Activated CD8-positive, alpha-beta memory T cell treated with anti-CD3 and anti-CD28 coated beads, Interleukin-2, amount 50 U/mL, for 24 hours (primary cell): Measurements from ENCODE around the gene SEZ6.
A peak's percentile ranks its signal among the peaks of the same experiment; 100 is the strongest.

Experiments
- DNase-seq: peaks from one replicate; pipeline ENCODE4 v3.0.0-alpha.2; 2020; ENCODE audit errors: extremely low read depth

SEZ6 gene

DNA sequence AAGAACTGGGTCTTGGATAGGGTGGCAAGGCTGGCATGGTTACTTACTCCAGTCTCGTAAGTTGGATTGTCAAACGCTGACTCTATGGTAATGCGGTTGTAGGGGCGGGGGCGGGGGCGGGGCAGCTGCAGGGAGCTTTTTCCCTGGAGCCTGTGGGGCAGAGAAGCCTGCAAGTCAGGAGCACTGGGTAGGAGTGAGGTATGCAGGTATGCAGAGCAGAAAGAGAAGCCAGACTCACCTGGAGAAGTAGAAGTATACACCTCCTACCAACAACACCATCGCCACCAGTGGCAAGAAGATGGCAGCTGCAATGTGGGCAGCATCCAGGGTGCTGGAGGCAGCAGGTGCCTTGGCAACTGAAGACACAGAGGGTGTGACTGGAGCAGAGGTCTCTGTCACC, 49.7 kb downstream of the SEZ6 start:
- no peak for DNase-seq

DNA sequence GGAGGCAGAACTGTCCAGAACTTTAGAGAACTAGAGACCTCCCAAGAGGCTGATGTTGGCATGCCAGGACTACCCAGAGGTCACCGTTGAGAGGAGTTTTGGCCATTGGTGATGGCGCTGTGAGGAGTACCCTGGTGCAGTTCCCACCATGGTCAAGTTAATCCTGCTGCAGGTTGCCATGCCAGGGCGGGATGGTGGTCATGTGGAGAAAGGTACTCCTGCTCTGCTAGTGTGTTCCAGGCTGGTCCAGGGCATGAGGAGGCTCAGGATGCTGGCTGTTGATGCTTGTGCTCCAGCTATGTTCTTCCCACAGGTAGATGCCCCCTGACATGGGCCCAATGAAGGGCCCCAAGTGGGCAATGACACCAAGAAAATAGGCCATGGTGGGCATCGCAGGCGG, 50.4 kb downstream of the SEZ6 start:
- no peak for DNase-seq

DNA sequence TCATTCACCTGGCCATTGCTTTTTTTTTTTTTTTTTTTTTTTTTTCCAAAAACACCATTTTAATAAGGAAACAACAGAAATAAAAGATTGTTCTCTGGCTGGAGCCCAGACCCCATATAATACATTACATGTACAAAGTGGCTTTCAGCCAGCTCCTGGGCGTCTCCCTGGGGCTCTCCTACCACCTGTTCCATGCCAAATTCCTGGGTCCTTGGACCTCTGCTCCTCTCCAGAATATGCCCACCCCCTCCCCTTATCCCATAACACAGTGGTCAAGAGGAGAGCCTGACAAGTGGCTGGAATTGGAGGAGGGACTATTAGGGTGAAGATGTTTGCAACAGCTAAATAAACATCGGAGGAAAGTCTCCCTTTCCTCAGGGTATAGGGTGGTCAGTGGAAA, 50.9 kb downstream of the SEZ6 start:
- DNase-seq: no peak

DNA sequence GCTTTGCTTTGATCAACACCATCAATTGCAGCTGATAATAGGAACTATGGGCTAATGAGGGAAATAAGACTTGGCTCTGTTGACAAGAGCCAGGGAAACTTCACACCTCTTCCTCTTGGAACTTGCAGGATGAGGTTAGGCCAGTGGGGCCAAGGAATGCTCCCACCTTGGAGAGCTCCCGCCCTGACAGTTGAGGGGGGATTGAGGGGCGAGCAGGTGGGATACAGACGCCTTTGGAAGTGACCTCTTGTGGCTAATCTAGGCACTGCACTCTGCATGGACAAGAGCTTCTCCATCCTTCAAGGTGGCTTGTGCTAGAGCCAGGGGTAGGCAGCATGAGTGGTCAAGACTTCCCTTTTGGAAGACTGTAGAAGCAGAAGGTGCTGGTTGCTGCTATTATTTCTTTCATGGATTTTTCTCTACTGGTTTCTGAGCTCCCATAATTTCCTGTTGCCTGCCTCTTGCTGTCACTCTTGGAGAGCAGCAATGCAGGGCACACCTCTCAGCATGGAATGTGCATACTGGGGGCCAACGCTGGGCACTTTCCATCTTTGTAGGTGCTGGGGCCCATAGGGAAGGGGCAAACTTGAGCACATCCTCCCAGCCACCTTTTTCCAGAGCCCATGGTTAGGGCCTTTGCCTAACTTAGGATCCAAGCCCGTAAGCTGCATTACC, 52.3 kb downstream of the SEZ6 start:
- no peak for DNase-seq

DNA sequence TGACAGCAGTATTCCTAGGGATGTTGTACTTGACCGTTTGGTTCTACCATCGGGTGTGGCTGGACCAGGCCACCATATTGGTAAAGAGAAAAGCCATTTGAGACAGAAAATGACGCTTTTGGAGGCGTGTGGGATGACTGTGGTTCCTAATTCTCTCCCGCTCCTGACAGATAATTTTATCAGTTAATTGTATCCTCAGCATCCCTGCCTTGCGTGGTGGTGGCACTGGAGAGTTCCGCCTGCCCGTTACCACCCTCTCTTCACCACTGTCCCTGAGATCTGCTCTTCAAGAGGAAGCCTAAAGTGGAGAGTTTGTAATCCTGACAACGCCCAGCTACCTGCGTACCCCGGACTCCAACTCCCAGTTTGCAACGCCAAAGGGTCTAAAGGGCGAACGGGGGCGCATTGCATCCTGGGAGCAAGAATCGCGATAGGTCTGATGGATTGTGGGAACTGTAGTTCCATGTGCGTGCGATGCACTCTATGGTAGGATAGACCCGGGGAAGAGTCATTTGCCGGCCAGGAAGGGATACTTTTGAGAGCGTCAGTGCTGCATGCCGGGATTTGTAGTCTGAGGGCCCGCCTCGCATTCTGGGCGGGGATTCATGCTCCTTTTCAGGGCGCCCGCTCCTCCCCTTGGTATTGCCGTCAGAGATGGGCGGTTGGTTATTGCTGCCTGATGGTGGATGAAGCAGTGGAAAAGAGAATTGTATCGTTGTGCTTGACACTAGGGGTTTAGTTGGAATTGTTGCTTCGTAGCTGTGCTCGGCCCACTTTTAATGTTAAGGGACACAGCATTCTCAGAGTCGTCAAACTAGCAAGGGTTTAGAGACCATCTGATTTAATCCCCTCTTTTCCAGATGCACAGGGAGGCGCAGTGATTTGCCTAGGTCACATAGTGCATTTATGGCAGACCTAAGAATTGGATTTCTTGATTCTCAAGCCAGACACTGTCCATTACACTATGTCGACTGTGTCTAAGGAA, 53.5 kb downstream of the SEZ6 start:
- peak; percentile 90 for DNase-seq

DNA sequence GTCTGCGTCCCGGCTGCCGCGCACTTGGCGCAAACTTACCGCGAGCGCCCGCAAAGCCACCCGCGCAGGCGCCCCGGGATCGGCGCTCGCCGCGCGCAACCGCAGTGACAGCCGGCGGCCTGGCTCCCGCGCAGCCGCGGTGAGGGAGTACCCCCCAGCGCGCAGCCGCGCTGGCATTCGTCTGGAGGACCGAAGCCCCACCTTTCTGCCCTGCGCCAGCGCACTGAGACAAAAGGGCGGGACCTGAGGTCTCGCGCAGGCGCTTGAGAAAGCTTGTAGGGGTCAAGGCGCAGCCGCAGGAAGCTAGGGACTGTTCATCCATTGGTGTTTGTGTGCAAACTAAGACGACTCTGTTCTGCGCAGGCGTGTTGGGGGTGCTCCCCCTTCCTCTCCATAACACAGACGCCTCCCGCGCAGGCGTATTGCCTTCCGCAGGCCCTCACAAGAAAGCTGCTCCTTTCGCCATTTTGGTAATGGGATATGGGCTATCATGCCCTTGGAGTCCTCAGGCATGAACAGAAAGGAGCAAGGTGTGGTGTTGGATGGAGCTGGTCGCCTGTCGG, 54.3 kb downstream of the SEZ6 start, which contains the start of gene PHF12:
TSS of gene PHF12 (minus strand) at position 91 of the 563 bp plus-strand sequence. CDS start 558 bp downstream, outside the sequence.
- peak; percentile 100 for DNase-seq

DNA sequence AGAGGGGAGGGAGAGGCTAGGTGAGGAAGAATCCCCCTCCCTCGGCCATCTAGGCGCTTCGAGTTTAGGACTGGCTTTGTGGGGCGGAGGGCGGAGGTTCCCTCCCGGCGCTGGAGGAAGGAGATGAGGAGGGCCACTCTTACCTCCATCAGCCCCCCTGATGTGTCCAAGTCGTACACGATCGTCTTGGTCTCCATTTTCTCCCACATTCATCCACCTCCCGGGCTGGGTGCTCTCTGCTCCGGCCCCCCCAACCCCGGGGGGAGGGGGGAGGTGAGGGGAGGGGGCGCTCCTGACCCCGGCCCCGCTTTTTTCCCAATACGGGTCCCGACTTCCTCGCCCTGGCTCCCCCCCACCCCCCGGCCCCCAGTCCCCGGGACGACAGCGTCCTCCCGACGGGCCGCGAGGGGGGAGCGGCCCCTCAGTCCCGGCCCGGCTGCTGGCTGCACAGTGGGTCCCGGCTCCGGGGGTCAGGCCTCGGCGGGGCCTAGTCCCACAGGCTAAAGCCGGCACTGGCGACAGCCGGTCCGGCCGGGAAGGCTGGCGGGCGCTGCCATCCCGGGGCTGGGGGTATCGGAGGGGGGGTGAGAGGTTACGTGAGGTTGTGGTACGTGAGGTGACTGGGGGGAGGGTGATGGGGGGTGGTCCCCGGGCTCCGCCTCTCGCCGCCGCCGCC, 54.9 kb downstream of the SEZ6 start:
- no peak for DNase-seq

DNA sequence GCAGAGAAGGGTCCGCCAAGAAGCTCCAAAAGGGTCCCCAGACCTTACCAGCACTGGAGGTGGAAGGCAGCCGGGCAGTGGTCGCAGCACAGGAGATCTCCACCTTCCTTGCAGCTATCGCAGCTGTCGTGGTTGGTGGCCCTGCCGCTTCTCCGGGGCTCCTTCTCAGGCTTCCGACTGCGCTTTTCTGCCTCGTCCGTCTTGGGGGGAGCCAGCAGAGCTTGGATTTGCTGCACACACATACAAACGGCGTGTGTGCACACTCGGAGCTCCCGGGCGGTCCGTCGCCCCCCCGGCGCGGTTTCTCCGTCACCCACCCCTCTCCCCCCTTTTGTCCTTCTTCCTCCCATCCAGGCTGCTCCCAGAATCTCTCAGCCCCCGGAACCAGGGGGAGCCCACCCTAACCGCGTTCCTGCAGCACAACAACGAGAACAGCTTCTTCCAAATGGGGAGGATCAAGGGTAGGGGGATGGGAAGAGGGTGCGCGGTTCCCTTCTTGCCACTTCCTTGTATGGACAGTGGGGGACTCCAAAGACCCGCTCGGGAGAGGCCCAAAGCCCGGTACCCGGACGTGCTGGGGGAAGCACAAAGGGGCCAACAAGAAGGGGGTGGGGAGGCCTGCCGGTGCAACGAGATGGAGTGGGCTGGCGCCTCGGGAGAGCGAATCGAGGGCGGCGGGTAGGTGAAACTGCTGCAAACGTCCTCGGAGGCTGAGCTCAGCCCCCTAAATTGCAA, 55.6 kb downstream of the SEZ6 start:
- no peak for DNase-seq

DNA sequence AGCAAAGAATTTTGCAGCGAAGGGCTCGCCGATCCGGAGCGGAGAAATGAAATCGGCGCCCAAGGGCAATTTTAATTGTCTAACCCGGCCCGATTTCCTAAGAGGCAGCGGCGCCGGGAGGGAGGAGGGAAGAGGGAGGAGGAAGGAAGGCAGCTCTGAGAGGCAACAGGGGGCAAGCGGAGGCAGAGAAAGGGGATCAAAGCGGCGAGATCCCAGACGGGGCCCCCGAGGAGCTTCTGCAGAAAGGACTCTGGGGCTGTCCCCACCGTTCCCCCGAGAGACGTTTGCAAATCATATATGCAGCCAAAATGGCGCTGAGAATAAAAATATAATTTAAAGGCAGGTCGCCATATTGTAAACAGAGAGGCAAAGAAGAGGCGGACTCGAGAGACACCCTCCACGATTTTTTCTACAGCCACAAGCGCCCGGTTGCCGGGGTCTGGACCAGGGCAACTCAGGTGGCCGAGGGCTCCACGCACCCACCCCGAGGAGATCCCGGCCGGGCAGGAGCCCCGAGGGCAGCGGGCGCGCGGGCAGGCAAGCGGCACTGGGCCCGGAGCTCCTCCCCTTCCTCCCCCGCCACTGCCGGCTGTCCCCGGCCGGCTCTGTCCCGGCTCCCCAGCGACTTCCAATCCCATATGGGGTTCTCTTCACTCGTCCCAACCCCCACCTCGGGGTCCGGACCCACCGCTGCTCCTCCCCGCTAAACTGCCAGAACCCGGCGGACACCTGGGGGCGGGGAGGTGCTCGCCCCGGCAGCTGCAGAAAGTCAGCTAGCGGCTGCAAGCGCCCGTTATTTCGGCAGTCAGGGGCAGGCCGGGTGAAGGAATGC, 56.4 kb downstream of the SEZ6 start:
- DNase-seq: peak; percentile 32

DNA sequence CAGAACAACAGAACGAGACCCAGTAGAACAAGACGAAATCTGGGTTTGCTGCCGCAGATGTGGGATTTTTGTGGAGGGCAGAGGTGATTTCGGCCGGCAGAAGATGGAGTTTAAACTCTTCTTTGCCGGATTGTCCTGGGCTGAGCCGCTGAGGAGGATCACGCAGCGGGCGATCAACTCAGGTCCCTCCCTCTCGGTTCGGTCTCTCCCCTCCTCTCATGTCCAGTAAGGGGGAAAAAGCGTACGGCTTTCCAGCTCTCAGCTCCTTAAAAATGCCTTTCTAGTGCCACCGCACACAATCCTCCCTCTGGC, 57.0 kb downstream of the SEZ6 start:
- no peak for DNase-seq

DNA sequence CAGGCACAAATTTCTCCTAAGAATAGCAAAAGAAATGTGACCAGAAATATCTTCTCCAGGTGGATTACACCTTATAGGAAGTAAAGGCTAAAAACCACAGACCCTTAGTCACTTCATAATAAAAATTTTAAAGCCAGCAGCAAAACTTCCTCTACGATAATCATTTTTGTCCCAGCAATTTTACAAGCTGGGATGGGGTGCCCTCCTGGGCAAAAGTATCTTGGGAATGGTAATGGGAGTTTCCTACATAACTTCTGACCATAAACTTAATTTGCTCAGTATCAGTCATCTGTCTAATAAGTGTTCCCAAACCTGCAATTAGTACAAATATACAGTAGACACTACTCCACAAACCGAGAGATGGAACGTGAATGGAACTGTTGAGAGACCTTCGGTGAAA, 57.5 kb downstream of the SEZ6 start:
- DNase-seq: no peak

DNA sequence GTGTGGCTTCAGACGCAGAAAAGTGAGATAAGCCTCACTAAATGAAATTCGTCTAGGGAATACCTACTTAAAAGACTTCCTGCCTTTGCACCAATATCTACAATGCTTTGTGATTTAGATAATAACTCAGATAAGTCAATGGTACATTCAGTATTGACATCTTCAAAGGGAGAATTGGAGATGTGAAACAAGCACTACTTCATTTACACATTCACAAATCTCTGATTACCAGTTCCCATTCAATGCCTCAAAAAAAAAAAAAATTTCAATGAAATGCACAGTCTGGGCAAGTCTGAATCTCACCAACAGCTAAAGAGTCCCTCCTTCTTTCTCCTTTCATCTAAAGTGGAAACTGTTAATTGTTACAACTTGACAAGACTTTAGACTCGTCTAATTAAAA, 58.2 kb downstream of the SEZ6 start:
- no peak for DNase-seq

DNA sequence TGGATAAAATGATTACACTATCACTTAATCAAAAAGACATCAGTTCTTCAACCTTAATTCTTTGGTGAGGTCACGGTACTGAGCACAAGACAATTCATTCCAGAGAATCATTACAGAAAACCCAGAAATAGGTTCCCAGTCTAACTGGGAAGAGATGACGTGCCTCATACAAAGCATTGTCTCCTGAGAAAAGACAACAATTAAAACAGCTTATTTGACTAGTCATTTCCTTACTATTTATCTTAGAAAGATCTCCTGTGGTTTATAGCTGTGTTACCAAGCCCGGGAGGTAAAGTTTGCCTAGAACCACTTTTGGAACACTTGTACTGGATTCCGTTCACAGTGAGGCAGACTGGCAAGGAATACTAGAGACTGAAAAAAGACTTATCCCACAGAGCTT, 59.6 kb downstream of the SEZ6 start:
- DNase-seq: no peak

DNA sequence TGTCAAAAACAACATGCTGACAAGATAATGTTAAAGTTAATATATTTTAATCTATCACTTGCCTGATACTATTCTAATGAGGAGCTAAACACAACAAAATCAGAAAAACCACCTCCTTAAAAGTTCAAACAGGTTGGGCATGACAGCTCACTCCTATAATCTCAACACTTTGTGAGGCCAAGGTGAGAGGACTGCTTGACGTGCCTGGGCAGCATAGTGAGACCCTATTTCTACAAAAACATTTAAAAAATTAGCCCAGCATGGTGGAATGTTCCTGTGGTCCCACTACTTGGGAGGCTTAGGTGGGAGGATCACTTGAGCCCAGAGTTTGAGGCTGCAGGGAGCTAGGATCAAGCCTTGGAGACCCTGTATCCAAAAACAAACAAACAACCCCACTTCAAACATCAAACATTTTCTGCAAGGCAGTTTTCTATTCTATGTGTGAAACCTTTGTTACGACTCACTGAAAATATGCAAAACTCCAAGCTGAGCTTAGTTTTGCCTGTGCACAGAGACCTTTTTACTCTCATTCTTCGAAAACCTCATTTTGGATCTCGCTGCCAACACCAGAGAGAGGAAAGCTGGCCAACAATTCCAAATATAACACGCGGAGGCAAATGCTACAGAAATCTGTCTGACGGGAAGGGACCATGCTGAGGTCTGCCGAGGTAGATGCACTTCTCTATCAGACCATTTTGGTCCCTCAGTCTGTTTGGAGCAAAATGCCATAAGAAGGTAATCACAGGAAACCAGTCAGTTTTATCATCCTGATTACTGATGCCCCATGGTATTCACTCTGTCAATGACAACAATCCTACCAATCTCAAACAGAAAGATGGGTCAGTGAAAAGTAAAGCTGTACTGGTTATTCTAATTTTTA, 60.7 kb downstream of the SEZ6 start:
- DNase-seq: no peak

DNA sequence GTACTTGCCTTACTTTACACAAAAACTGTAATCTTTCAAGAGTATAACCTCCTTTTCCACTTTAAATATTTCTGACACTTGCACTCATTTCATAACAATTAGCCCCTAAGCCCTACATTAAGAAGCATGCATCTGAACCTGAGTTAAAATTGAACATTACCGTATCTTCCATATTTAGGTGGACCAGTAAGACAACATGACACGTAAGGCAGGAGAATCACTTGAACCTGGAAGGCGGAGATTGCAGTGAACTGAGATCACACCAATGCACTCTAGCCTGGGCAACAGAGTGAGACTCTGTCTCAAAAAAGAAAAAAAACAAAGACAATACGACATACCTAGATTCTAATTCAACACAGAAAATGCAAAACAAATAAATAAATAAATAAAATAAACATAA, 61.5 kb downstream of the SEZ6 start:
- no peak for DNase-seq

DNA sequence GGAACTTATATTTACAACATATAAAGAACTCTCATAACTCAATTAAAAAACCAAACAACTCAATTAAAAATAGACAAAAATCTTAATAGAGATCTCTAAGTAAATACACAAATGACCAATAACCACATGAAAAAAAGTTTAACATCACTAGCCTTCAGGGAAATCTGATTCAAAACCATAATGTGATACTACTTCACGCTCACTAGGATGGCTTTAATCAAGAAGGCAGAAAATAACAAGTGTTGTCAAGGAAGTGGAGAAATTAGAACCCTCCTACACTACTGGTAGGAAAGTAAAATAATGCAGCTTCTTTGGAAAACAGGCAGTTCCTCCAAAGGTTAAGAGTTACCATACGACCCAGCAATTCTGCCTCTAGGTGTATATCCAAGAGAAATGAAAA, 62.9 kb downstream of the SEZ6 start:
- DNase-seq: no peak

DNA sequence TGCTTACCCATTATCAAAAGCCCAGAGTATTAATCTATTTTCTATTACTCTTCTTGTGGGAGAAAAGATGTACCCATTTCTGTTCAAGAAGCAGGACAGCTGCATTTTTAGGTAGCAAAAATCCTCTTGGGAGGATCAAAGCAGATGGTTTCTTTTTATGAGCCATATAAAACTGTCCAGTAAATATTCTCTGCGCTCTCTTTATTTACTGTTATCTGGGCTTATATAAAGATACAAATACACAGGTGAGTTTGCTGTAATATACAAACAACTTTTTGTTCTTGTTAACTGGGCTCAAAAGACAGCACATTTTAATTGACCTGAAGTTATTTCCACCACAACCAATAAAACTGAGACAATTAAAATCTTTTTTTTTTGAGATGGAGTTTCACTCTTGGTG, 64.6 kb downstream of the SEZ6 start:
- DNase-seq: no peak

DNA sequence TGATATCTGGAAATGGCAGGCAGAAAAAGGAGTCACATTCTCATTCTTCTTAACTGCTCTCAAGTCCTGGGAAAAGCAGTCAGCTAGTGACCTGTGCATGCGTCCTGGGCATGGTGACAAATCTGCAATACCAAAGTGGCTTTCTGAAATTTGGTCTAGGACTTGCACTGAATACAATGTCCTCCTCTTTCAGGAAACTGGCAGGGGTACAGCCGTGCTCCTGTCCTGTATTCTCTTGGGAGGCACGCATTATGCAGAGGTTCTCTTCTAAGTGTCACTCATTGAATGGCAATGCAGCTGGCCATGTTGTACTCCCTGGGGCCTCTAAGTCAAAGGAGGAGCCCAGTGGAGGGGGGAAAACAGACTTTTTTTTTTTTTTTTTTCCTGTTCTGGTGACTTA, 65.2 kb downstream of the SEZ6 start:
- no peak for DNase-seq

DNA sequence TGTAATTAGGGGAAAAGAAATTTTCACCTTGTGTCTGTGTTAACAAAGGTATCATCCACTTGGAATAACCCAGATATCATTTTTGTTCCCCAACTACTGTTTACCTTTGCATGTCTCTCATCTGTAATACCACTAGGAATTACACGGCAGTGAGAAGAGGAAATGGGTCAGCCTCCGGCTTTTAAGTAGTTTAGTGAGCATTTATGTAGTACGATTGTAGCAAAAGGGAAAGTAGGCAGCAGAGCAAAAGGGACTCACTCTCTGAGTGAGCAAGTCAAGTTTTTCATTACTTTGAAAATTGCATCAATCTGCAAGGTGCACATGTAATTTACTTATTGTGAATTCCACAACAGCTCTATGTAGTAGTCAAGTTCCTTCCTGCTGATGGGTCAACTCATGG, 65.7 kb downstream of the SEZ6 start:
- DNase-seq: no peak

DNA sequence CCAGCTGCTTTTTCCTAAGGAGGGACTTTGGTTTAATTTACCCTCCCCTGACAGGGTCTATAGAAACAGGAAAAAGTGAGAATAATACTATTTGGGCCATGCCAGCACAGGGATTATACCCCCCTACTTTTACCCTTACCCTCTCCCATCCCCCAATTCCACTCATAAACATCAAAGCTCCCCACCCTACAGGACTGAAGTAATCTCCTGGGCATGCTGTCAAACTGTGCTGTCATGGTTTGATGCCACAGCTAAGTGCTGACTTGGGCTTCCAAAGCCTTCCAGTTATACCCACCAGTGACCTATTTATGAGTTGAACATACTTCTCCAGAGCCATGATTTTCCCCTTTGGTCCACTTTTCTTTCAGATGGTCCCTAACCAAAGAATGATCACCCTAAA, 67.3 kb downstream of the SEZ6 start:
- DNase-seq: no peak
